GM12878 (cell line): ENCODE results near the gene PLA2G5. TPM values are rescaled to one million over a fixed set of nuclear protein-coding genes. Genes with fewer than 3 reads are reported as not detected.

Source experiments
- ATAC-seq: fragments of 200-7000 bp; cut with Tn5 transposase; 3 replicates; pipeline ENCODE4 v1.9.1; 2020; ENCODE audit warnings: mild to moderate bottlenecking, moderate library complexity
- BruUV-seq: library from RNA; stranded (reverse); fragments of 400-500 nt; replicated peaks from 2 replicates; lab custom pipeline; 2021; lab: Mats Ljungman, UMichigan
- CTCF ChIA-PET: fragments of 300-600 bp; sonication (Branson Sonifier 250); formaldehyde crosslinking; extraction: SDS; loops from one replicate; lab custom pipeline; 2021; ENCODE audit warnings: inconsistent platforms; lab: Yijun Ruan, JAX
- POLR2A ChIA-PET: fragments of 350-600 bp; formaldehyde crosslinking; extraction: SDS; loops from one replicate; lab custom pipeline; 2021; ENCODE audit warnings: inconsistent platforms; lab: Charles Lee
- RAD21 ChIA-PET: fragments of 300-600 bp; sonication (Branson Sonifier 250); formaldehyde crosslinking; loops from one replicate; lab custom pipeline; 2023; ENCODE audit warnings: antibody characterized with exemption; ENCODE audit not compliant: unreplicated experiment; lab: Charles Lee
- SMC1A ChIA-PET: fragments of 300-600 bp; sonication (Branson Sonifier 250); formaldehyde crosslinking; loops from one replicate; lab custom pipeline; 2023; ENCODE audit not compliant: unreplicated experiment, uncharacterized antibody; lab: Charles Lee
- DNase-seq: peaks from one replicate; pipeline ENCODE4 v3.0.0-alpha.2; 2011; ENCODE audit warnings: low read depth, low spot score
- FAIRE-seq: peaks from 3 replicates; lab custom pipeline; 2011; peaks lifted over from hg19 to GRCh38; lab: Jason Lieb, UNC
- H2AFZ ChIP-seq: 2 replicates; pipeline ENCODE4 v1.6.0; 2011; ENCODE audit warnings: low read depth, low read length, control low read depth; ENCODE audit not compliant: control insufficient read depth
- H3K27ac ChIP-seq: 2 replicates; pipeline ENCODE4 v1.5.1; 2011; ENCODE audit warnings: control low read depth; ENCODE audit not compliant: control insufficient read depth, insufficient read depth
- H3K27me3 ChIP-seq, 2 experiments: replicated peaks in 1 of 2; 2 replicates each; pipeline versions ENCODE4 v1.6.0 to v1.6.1; 2011; ENCODE audit warnings: low read length in 1 of 2; ENCODE audit not compliant: control insufficient read depth in 2 of 2, insufficient read depth in 2 of 2
- H3K36me3 ChIP-seq, 2 experiments: 2 replicates each; pipeline ENCODE4 v1.5.1; 2011; ENCODE audit warnings: low read length in 1 of 2; ENCODE audit not compliant: control insufficient read depth in 2 of 2, insufficient read depth in 2 of 2
- H3K4me1 ChIP-seq: 2 replicates; pipeline ENCODE4 v1.6.1; 2011; ENCODE audit warnings: mild to moderate bottlenecking, low read length, moderate library complexity, mixed read lengths; ENCODE audit not compliant: control insufficient read depth, insufficient read depth
- H3K4me2 ChIP-seq: 2 replicates; pipeline ENCODE4 v1.6.0; 2011; ENCODE audit warnings: control low read depth; ENCODE audit not compliant: control insufficient read depth, insufficient read depth
- H3K4me3 ChIP-seq: fragments of 200-600 bp; sonication (generic); 2 replicates; pipeline ENCODE4 v1.5.1; 2016
- H3K79me2 ChIP-seq: 2 replicates; pipeline ENCODE4 v1.6.0; 2011; ENCODE audit warnings: low read length; ENCODE audit not compliant: control insufficient read depth, insufficient read depth
- H3K9ac ChIP-seq: 2 replicates; pipeline ENCODE4 v1.8.0; 2011; ENCODE audit warnings: low read length, control low read depth, mixed read lengths; ENCODE audit not compliant: control insufficient read depth, insufficient read depth
- H3K9me3 ChIP-seq: replicated peaks from 3 replicates; pipeline ENCODE4 v1.5.1; 2011; ENCODE audit warnings: mild to moderate bottlenecking, low read length; ENCODE audit not compliant: control insufficient read depth, insufficient read depth
- H4K20me1 ChIP-seq: 2 replicates; pipeline ENCODE4 v1.6.0; 2011; ENCODE audit not compliant: control insufficient read depth, insufficient read depth
- CEBPZ ChIP-seq: fragments of 150-350 bp; IDR thresholded peaks from 2 replicates; pipeline ENCODE4 v1.6.1; 2016; ENCODE audit warnings: low read depth, low read length
- CHD4 ChIP-seq: fragments of 200-600 bp; sonication (generic); IDR thresholded peaks from 2 replicates; pipeline ENCODE4 v1.6.1; 2016; ENCODE audit warnings: mild to moderate bottlenecking
- HDAC2 ChIP-seq: fragments of 200-600 bp; sonication (generic); IDR thresholded peaks from 2 replicates; pipeline ENCODE4 v1.6.1; 2017
- JUND ChIP-seq: IDR thresholded peaks from 2 replicates; pipeline ENCODE4 v1.6.1; 2012; ENCODE audit warnings: low read depth, mild to moderate bottlenecking, low read length, improper control_type of control experiment, moderate library complexity
- MTA3 ChIP-seq: IDR thresholded peaks from 2 replicates; pipeline ENCODE4 v1.6.1; 2012; ENCODE audit warnings: low read length, inconsistent platforms, borderline replicate concordance
- POLR2A ChIP-seq: IDR thresholded peaks from 2 replicates; pipeline ENCODE4 v1.6.1; 2011; ENCODE audit warnings: low read depth, mild to moderate bottlenecking, low read length
- RAD21 ChIP-seq: IDR thresholded peaks from 2 replicates; pipeline ENCODE4 v1.6.1; 2011; ENCODE audit warnings: mild to moderate bottlenecking, low read depth, low read length, moderate library complexity; ENCODE audit not compliant: insufficient read depth
- RAD51 ChIP-seq: fragments of 450-650 bp; IDR thresholded peaks from 2 replicates; pipeline ENCODE4 v1.6.1; 2016; ENCODE audit warnings: moderate library complexity, mild to moderate bottlenecking, inconsistent platforms
- SKIL ChIP-seq: fragments of 450-650 bp; IDR thresholded peaks from 2 replicates; pipeline ENCODE4 v1.6.1; 2017; ENCODE audit warnings: mild to moderate bottlenecking, low read depth, inconsistent platforms; ENCODE audit not compliant: poor library complexity, severe bottlenecking
- STAT1 ChIP-seq: fragments of 450-650 bp; conservative IDR thresholded peaks from 2 replicates; pipeline ENCODE4 v1.6.1; 2014; ENCODE audit warnings: antibody characterized with exemption, mild to moderate bottlenecking
- SUZ12 ChIP-seq: fragments of 200-600 bp; sonication (generic); IDR thresholded peaks from one replicate; pipeline ENCODE4 v1.6.1; 2018; ENCODE audit warnings: antibody characterized with exemption, mild to moderate bottlenecking; ENCODE audit not compliant: unreplicated experiment
- WGBS: methylation state at CpG from one replicate; pipeline ENCODE4 v1.1.6; 2016; ENCODE audit warnings: low lambda C conversion rate; ENCODE audit not compliant: insufficient replicate concordance, insufficient coverage; ENCODE audit errors: missing lambda C conversion rate; 5-methylcytosine and 5-hydroxymethylcytosine counted together
- in situ Hi-C: fragments of 300-500 bp; cut with MboI; formaldehyde crosslinking; loops from 9 replicates; pipeline ENCODE4 v1.14.3; 2018; ENCODE audit warnings: mixed read lengths
- intact Hi-C: fragments of 100-400 bp; cut with micrococcal nuclease; formaldehyde crosslinking; loops from one replicate; pipeline ENCODE4 v1.14.2; 2022; ENCODE audit not compliant: unreplicated experiment
- polyA plus RNA-seq, 11 experiments: library from polyadenylated mRNA; depleted of rRNA in 4 of 11; unstranded in 6 of 11; stranded (reverse) in 5 of 11; fragments of >200 nt; fragmentation: Nextera tagmentation in 4 of 11; fragmentation: Illumina TruSeq in 1 of 11; extraction: Ambion mirVana in 4 of 11; extraction: Trizol in 1 of 11; gene quantifications; 1 replicate in 1 of 11; 2 replicates in 10 of 11; pipeline versions ENCODE4 v1.2.1 to v1.2.3, GENCODE V29; 2011 to 2016; ENCODE audit warnings: inconsistent platforms in 2 of 11, missing spikeins in 2 of 11, low read depth in 1 of 11
- total RNA-seq, 4 experiments: library from RNA; depleted of rRNA in 3 of 4; stranded (reverse); fragments of >200 nt in 3 of 4; fragmentation: Illumina TruSeq in 1 of 4; extraction: Trizol in 1 of 4; gene quantifications; 2 replicates each; pipeline versions ENCODE4 v1.2.1 to v1.2.3, GENCODE V29; 2013 to 2021

The PLA2G5 gene
- total and polyA plus RNA-seq, 10 of the 15 experiments (the other 5 are each of a cell fraction or from before 2014, with no cell fraction given) = 0.10 to 0.19 (median 0.17) TPM; not detected in 7

GRCh38 chr1:20093940-20094391 is 24.0 kb downstream of the PLA2G5 start:
- Histone ChIP-seq H3K4me3 (no peak overlapping the region), H4K20me1 (no peaks in the 10 kb centered on the region), H3K27ac (no peak overlapping the region), H3K9ac (no peak overlapping the region), H3K36me3 (no peaks in the 10 kb centered on the region), H3K9me3 (no peaks in the 10 kb centered on the region), H3K4me2 (no peak overlapping the region), H3K79me2 (no peaks in the 10 kb centered on the region), H2AFZ (no peak overlapping the region), H3K4me1 (no peaks in the 10 kb centered on the region), H3K27me3 (no peaks in the 10 kb centered on the region; a peak in 2 of 4 replicates)
- ChIA-PET SMC1A (interaction anchor here (0.6 to 2.7 kb wide), 4 partner anchors 13 to 57 kb away, joined by 3 to 11 read pairs (median 4); no protein-coding TSS in a partner anchor), CTCF (interaction anchor here (1.3 kb wide), 1 partner anchor 119 kb away, joined by 4 read pairs; no protein-coding TSS in a partner anchor), RAD21 (no interaction called here), POLR2A (no interaction called here)
- TF ChIP-seq MTA3 (no peak), HDAC2 (no peak), JUND (no peak), CEBPZ (no peak), RAD21 (no peak), CHD4 (no peak), POLR2A (no peak), SUZ12 (no peak), SKIL (no peak), STAT1 (no peak), RAD51 (no peak)
- DNase-seq = no peak
- no peak for FAIRE-seq
- ATAC-seq = no peak
- 42% methylated on average over 5 of the region's 5 CpGs for WGBS
- in situ Hi-C loops (no loop called here), intact Hi-C loops (no loop called here)
- BruUV-seq = no TSS peak
